Measurements from ENCODE around the gene DOCK1.

The DOCK1 gene

DNA sequence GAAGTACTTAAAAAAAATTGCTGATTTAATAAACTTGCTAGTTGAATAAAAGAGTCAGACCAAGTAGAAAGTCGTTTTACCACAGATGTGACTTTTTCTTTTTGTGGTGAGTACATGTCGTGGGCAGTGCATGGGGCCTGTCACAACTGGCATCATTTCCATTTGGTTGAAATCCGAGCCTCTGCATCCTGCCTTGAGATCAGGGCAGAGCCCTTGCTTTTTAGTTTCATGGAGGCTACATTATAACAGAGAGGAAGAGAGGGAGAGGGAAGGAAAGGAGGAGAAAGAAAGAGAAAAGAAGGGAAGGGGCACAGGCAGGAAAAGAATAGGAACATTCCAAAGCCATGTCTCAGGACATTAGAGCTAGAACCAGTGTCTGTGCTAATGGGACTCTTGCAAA lies 311.6 kb downstream of the DOCK1 start:
- no peak for DNase-seq (ENCODE audit: low read depth in 2 of 2)

DNA sequence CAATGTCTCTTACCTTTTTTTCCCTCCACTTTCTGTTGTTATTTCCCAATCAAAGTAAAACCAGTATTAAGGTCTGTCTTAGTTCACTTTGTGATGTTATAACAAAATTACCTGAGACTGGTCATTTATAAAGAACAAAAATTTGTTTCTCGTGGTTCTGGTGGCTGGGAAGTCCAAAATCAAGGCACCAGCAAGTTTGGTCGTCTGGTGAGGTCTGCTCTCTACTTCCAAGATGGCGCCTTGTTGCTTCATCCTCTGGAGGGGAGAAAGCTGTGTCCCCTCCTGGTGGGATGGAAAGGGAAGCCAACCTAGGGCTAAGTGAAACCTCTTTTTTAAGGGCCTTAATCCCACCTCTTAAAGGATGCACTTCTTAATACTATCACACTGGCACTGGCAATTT lies 313.4 kb downstream of the DOCK1 start:
- DNase-seq (ENCODE audit: low read depth in 2 of 2), result no peak

DNA sequence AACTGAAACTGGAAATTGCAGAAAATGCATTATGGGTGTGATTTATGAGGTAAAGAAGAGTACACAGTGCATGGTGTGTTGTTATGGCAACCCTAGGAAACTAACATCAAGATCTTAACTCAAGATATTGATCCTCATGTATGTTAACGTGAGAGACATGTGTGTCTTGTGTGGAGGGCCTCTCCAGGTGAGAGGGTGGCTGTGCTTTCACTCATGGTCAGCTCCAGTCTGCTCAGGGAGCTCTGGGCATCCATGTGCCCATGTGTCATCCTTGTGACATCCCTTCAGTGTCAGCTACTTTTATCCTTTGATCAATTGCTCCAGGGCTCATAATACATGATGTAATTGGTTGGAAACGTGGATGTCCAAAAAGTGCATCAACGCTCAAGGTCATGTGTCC lies 316.1 kb downstream of the DOCK1 start:
- no peak for DNase-seq (ENCODE audit: low read depth in 2 of 2)

DNA sequence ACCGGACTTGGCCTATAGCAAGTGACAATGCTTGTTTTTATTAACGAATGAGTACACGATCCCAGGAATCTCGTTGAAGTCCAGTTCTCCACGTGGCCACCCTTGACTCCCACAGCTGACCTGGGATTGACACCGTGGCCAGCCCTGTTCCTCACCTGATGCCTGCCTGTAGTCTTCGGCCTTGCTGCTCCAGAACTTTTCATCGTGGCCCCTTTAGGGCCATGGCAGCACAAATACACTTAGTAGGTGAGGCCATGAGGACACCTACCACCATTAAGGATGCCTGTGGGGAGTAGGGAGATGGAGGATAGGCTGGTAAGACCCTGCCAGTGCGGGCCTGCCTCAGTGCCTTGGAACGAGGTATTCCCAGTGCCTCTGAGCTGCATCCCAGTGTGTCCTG lies 321.8 kb downstream of the DOCK1 start:
- no peak for DNase-seq (ENCODE audit: low read depth in 2 of 2)

DNA sequence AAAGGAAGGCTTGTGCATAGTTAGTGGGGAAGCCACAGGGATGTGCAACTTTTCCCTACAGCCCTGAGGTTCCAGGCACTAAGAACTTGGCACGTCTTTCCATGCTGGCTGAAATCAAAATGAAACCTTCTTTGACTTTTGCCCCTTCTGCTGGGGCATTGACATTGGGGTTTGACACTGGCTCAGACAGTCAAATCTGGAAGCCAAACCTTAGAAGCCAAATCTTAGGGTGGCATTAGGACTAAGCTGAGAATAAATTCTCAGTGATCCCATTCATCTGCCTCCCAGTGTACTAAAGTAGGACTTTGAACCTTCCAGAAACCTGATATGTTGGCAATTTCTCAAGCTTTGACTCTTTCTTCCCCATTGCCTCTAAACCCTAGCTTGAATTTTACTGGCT lies 322.4 kb downstream of the DOCK1 start:
- no peak for DNase-seq (ENCODE audit: low read depth in 2 of 2)

DNA sequence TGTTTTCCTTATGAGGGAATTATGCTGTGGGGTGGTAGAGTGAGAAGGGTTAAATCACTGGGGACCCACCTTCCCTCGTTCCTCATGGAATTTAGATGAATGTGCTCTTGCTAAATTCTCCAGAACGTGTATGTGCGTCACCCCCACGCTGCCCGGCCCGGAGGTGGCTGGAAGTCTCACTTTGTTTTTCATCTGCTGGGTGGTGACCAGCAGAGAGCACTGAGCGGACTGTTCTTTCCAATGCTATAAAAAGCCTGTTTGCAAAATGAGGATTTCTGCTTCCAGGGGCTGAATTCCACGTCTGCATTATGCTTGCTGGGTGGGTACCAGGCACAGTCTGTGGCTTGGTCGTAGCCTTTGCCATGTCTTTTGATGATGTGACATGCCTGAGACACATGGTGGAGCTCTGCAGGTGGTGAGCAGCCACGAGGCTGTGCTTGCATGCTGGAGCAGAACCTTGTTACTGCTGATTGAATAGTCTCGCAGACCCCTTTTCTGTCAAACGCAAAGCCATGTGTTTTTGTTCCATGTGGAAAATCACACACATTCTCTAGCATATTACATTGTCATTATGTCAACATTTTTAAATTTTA lies 323.1 kb downstream of the DOCK1 start:
- no peak for DNase-seq (ENCODE audit: low read depth in 2 of 2)

DNA sequence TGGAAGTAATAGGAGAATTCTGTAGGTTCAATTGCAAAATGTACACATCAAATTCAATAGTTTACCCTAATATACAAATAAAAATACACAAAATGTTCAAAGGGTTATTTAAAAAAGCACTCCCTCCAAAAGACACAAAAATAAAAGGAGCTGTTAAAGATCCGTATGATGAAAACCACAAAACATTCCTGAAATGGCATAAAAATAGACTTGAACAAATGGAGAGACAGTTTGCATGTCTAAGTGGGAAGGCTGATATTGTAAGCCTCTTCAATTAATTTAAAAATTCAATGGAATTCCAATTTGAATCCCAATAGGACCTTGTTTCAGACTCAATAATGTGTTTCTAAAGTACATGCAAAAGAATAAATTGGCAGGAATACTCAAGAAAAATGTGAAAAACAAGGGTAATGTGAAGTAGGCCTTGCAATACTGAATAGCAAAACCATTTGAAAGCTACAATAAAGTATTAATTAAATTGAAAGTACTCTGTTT lies 329.1 kb downstream of the DOCK1 start:
- no peak for DNase-seq (ENCODE audit: low read depth in 2 of 2)

DNA sequence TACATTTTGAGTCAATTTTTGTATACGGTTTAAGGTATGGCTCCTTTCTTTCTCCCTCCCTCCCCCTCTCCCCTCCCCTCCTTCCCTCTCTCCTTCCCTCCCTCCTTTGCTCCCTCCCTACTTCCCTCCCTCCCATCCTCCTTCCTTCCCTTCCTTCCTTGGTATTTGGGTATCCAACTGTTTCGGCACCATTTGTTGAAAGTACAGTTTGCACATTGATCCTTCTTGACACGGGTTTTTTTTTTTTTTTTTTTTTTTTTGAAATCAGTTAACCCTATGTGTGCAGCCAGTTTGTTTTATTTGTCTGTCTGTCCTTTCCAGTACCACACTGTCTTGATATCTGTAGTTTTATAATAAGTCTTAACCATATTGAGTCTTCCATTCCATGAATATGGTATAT lies 331.0 kb downstream of the DOCK1 start:
- no peak for DNase-seq (ENCODE audit: low read depth in 2 of 2)

DNA sequence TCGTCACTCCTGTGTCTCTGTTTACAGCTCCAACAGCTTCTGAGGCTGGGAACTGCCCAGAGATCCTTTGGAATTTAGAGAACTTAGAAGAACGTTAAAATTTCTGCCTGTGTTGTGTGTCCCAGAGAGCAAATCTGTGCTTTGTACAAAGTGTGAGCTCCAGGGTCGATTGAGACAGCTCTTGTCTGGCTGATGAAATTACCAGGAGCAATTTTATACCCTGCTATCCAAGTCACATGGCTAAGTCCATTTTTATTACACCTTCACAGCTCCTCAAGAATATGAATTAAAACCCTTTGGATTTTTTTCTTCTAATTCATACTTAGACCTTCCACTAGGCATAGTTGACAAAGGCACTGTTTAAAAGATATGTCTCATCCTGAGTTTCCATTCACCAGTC lies 337.7 kb downstream of the DOCK1 start:
- DNase-seq (ENCODE audit: low read depth in 2 of 2), result no peak

DNA sequence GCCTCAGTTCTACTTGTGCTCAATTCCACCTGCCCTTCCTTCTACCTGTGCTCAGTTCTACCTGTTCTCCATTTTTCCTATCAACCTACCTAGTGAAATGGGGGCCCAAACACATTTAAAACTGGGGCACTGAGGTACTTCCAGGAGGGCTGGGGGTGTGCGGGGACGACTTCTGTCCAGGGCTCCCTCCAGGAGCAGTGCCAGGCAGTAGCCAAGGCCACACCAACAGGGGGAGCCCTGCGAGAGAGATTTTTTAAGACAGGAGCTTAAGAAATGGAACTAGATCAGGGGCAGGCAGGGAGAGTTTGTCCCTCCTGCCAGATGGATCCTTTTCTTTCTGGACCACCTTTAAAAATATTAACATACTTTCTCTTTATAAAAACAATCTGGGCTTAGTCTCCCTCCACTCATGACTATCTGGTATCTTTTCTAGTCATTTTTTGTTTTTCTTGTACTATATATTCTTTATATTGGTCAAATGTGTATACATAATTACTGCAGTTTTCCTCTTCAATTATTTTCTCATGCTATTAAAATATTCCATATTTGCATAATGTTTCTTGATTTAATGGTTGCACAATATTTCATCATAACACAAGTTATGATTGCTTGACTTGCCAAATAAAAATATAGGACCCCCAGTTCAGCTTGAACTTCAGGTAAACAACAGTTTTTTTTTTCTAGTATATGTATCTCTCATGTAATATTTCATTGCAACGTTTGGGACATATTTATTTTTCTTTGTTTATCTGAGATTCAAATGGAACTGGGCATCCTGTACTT lies 338.5 kb downstream of the DOCK1 start:
- peak in 1 of 2 donors; percentile 9 for DNase-seq (ENCODE audit: low read depth in 2 of 2)

DNA sequence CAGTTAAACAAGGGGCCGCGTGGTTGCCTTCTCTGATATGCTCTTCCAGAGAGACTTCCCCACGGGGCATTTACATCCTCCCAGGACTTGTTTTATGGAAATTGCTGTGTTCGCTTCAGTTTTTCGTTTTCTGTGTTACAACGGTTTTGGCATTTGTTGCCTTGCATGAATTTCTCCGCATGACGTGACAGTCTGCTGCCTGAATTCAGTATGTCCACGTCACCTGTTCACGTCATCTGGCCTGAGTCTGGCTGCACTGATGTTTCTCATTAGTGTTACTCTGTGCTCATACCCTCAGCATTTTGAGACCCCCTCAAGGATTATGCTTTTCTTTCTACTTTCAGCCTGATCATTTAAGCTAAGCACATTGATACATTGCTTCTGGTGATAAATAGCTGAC lies 340.2 kb downstream of the DOCK1 start:
- DNase-seq (ENCODE audit: low read depth in 2 of 2), result no peak

DNA sequence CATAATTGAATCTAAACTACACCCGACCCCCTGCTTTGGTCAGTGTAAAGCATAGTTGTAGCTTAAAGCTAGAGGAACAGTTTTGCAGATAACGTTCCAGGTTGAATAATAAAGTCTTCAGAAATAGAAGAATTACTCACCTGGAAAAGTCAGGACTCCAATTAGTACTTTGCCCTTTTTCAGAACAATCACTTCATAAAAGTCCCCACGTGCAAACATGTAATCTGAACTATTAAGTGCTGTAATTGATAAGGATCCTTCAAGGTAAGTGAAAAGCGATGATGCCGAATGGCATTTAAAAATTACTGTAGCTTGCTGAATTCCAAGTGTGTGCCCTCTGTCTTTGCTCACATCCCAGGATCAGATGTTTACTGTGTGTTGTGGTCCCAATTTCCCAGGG lies 344.8 kb downstream of the DOCK1 start:
- DNase-seq (ENCODE audit: low read depth in 2 of 2), result no peak

DNA sequence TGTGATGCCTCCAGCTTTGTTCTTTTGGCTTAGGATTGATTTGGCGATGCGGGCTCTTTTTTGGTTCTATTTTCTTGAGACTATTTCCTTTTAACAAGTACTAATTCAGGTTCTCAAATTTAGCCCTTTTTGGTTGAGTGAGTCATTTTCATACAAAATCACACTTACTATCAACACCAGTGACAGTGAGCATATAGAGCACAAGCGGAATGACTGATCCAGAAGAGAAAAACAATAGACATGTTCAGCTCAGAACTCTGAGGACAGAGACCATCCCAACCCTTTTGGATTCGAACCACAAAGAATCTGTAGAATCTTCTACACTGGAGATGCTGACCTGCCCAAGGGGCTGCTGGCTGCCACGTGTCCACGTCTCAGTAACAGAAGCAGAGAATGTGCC lies 347.6 kb downstream of the DOCK1 start:
- no peak for DNase-seq (ENCODE audit: low read depth in 2 of 2)

DNA sequence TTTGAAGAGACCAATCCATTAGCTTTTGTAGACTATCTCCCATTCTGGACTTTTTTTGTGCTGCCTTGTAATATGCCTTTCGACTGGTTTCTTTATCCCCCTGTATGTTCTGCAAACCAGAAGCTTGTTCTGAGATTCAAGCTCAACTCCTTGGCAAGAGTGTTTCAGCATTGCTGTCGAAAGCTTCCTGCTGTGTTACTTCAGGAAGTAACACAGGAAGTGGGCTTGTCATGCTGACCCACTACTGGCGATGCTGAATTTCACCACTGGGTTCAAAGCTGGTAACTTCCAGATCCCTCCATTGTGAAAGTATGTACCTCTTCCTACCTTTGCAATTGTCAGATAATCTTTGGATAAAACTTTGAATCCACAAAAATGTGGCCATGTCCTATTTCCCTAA lies 349.0 kb downstream of the DOCK1 start:
- no peak for DNase-seq (ENCODE audit: low read depth in 2 of 2)

DNA sequence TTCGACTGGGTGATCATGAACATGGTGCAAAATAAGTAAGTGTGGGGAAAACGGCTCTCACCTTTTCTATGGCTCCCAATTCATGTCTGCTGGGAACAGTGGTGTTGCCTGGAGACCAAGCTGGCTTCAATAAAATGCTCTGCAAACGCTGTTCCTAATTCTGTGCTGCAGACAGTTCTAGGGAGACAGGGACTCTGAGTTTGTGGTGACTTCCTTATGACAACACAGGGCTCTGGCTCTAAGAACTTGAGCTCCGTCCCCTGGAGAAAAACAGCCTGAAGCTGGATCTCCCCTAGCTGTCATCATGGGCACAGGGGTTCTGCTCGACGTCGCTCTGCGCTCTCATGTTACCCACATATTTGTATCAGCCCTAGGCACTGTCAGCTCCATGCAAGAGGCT lies 352.2 kb downstream of the DOCK1 start:
- no peak for DNase-seq (ENCODE audit: low read depth in 2 of 2)

DNA sequence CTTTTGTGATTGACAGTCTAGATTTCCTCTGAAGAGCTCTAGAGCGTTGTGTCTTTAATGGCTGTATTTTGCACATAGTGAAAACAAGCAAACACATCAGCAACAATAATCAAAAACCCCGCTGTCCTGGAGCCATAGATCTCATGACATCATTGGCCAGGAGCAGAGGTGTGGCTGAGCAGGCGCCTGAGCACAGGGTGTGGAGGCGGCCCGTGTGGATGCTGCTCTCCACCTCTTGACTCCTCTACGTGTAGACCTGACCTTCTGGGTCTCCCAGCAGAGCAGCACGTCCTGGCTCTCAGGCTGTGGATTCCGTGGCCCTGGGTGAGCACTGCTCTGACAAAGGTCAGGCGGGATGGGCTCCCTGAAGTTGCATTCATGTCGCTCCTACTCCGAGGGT lies 354.1 kb downstream of the DOCK1 start:
- no peak for DNase-seq (ENCODE audit: low read depth in 2 of 2)

DNA sequence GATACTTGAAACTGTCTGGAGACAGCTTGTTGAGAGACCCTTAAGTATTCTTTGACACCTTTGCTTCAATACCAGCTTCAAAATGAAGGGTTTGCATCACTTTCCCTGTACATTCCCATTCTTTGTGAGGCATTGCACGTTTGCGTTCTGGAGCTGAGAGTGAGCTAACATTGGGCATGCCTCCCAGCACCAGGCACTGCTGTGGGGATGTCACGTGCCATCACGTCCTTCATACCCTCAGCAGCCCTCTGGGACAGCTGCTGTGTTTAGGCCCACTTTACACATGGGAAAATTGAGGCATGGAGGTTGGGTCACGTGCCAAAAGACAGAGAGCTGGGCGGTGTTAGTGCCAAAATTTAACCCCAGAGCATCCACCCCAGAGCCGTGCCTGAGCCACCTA lies 357.4 kb downstream of the DOCK1 start:
- no peak for DNase-seq (ENCODE audit: low read depth in 2 of 2)

DNA sequence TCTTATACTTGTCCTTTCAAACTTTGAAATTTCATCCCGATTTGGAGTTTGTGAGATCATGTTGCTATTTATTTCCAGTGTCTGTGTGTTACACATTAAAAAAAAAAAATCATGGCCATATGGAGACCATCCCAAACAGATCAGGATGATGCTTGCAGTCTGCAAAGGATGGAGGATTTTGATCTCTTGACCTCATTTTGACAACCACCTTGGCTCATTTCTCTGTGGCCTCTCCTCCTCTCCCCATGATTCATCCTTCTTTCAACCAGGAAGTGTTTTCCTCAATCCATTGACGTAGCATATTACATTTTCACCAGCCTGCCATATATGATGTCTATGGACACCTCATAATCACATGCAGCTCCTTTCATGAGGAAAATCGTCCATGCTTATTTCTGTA lies 360.1 kb downstream of the DOCK1 start:
- DNase-seq (ENCODE audit: low read depth in 2 of 2), result no peak

DNA sequence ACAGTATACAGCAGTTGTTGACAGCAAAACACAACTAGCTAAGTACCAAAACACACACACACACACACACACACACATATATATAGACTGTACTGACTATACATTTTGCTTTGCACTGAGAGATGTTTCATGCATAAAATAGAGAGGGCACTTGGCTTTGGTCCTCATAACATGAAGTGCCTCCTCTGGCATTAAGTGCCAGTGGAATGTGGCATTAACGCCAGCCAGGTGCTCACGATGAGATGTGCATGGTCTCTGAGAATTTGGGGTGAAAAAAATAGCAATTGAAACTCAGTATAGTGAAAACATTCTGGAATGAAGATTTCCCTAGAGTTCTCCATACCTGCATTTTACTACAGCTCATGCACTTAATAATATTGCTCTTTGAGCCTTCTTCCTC lies 361.2 kb downstream of the DOCK1 start:
- DNase-seq (ENCODE audit: low read depth in 2 of 2), result no peak

DNA sequence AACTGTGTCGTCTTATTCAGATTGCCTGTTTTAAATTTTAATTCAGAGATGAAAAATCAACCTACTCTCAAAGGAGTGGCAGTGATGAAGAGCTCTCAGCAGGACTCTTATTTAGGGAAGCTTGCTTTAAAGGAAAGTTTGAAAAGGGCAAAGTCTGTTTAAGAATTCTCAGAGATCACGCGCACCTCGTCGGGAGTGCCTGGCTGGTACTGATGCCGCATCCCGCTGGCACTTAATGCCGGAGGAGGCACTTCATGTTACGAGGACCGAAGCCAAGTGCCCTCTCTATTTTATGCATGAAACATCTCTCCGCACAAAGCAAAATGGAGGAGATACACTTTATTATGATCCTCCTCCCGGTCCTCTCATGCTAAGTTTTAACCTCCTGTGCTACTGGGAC lies 362.2 kb downstream of the DOCK1 start:
- DNase-seq (ENCODE audit: low read depth in 2 of 2), result no peak

DNA sequence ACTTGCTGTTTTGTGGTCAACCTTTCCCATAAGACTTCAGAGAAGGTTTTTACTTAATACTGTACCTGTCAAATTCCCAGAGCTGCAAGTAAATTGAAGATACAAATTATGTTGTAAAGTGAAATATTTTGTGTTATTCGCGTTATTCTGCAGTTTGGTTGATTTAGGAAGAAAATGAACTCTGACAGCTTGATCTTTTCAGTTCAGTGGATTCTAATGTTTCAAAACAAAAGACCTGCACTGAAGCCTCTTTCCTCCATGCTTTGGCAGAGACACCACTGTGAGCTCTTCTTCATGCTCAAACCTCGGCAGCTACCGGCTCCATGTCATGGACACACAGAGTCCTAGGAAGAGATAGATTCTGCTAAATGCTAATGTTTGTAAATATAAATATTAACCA lies 366.8 kb downstream of the DOCK1 start:
- no peak for DNase-seq (ENCODE audit: low read depth in 2 of 2)

DNA sequence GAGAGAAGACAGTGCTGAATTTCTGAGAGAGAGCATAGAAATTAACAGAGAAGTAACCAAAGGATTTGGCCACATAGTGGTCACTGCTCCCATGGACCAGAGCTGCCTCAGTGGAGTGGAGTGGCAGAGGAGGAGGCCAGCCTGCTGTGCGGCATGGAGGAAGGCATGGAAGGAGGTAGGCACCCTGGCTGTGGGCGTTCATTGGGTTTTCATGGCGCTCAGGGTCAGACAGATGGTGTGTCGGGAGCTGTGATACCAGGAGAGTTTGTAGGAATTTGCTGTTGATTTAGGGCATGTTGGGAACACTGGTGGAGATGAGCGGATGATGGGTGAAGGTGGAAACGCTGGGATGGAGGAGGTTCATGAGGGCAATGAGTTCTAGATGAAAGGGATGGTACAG lies 370.0 kb downstream of the DOCK1 start:
- DNase-seq (ENCODE audit: low read depth in 2 of 2), result no peak

DNA sequence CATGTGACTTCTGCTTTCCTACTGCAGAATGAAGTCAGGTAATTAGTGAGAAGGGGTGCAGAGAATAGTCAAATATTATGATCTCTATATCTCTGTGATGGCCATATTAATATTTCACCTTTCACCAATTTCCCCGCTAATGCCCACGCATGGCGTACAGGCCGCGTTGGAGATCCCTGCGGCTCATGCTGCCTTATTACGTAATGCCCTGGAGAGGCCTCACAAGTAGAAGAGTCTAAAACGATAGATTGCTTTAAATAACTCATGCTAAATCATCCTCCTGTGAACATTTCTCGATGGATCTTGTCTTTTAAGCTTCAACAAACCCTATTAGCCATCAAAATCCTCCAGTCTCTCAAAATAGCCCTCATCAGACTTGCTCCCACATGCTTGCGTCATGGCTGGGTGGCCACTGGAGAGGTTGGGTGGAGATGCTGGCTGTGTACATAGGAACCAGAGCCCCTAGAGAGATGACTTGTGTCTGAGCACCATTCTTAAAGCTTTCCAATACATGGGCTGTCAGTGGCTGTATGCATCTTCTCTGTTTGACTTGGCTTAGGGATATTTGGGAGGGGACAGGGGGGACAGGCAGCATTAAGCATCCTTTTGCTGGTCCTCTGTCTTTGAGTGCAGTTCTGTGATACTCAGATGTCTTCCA lies 370.7 kb downstream of the DOCK1 start:
- no peak for DNase-seq (ENCODE audit: low read depth in 2 of 2)
